Prostate gland (tissue), 2 donors: Measurements from ENCODE around the gene TOMM22.

ENCODE experiments used
- CTCF ChIP-seq, 4 experiments: fragments of 200-600 bp in 2 of 4; fragments of 450-650 bp in 2 of 4; sonication (generic) in 2 of 4; IDR thresholded peaks; 1 replicate in 3 of 4; 2 replicates in 1 of 4; pipeline ENCODE4 v1.5.1; 2016 to 2019; ENCODE audit warnings: antibody characterized with exemption in 4 of 4, mild to moderate bottlenecking in 2 of 4, moderate library complexity in 2 of 4
- POLR2A ChIP-seq: fragments of 450-650 bp; IDR thresholded peaks from one replicate; pipeline ENCODE4 v1.6.1; 2016; ENCODE audit warnings: antibody characterized with exemption, mild to moderate bottlenecking
- POLR2AphosphoS5 ChIP-seq: sonication (generic); formaldehyde crosslinking; IDR thresholded peaks from one replicate; pipeline ENCODE4 v1.6.1; 2017; ENCODE audit warnings: antibody characterized with exemption

GRCh38 chr22:38681582-38682335 is at the start of gene TOMM22:
- TF ChIP-seq CTCF (IDR thresholded peaks at IDR 0.05) (peak; percentile 26 to 82 (median 78)), POLR2AphosphoS5 (peak; percentile 99), POLR2A (peak; percentile 54)
